HEK293 (cell line): ENCODE measurements around the gene ITPA.
"Not testable (repeated sequence)": the region's sequence is repeated elsewhere in the genome, so short reads cannot be mapped to it uniquely, and the experiment has no call there.

Source experiments
- CTCF ChIA-PET: fragments of 350-600 bp; formaldehyde crosslinking; extraction: SDS; loops from one replicate; lab custom pipeline; 2021; ENCODE audit warnings: antibody characterized with exemption; lab: Yijun Ruan, JAX
- POLR2A ChIA-PET: fragments of 300-600 bp; formaldehyde crosslinking; extraction: SDS; loops from one replicate; lab custom pipeline; 2020; ENCODE audit warnings: antibody characterized with exemption, inconsistent platforms; lab: Yijun Ruan, JAX
- H3K27ac ChIP-seq: fragments of 200-500 bp; sonication (Bioruptor generic); 2 replicates; pipeline ENCODE4 v1.5.1; 2014; ENCODE audit warnings: low read depth, low read length, control low read depth, inconsistent platforms; ENCODE audit errors: extremely low read depth
- H3K36me3 ChIP-seq, 2 experiments: fragments of 200-500 bp in 1 of 2; sonication (Bioruptor generic) in 1 of 2; 1 replicate in 1 of 2; 2 replicates in 1 of 2; pipeline ENCODE4 v1.5.1; 2014 to 2017; ENCODE audit warnings: inconsistent platforms in 2 of 2, low read length in 2 of 2; ENCODE audit not compliant: control insufficient read depth in 2 of 2, insufficient read depth in 1 of 2
- H3K4me1 ChIP-seq: fragments of 200-500 bp; sonication (Bioruptor generic); 2 replicates; pipeline ENCODE4 v1.5.1; 2014; ENCODE audit warnings: mild to moderate bottlenecking, low read length, inconsistent platforms; ENCODE audit not compliant: control insufficient read depth, insufficient read depth
- H3K4me3 ChIP-seq: 2 replicates; pipeline ENCODE4 v1.5.1; 2011; ENCODE audit warnings: low read depth, mild to moderate bottlenecking, control low read depth, low read length, moderate library complexity
- H3K9me3 ChIP-seq: fragments of 200-500 bp; sonication (Bioruptor generic); 2 replicates; pipeline ENCODE4 v1.5.1; 2014; ENCODE audit warnings: low read depth, low read length, inconsistent platforms; ENCODE audit not compliant: control insufficient read depth, insufficient read depth
- GLI2 ChIP-seq: fragments of 450-650 bp; formaldehyde crosslinking; IDR thresholded peaks from 2 replicates; pipeline ENCODE4; 2017; ENCODE audit warnings: missing biosample characterization, missing genetic modification characterization, low read depth, borderline replicate concordance
- SETDB1 ChIP-seq: IDR thresholded peaks from one replicate; pipeline ENCODE4 v1.6.1; 2017; ENCODE audit warnings: mild to moderate bottlenecking, low read length, moderate library complexity, mixed read lengths; ENCODE audit not compliant: insufficient read length
- ZFP3 ChIP-seq: fragments of 450-650 bp; formaldehyde crosslinking; IDR thresholded peaks from 2 replicates; pipeline ENCODE4 v1.5.1; 2016; ENCODE audit warnings: low read depth, missing biosample characterization, missing genetic modification characterization
- ZIC2 ChIP-seq: fragments of 450-650 bp; formaldehyde crosslinking; IDR thresholded peaks from 2 replicates; pipeline ENCODE4 v1.5.1; 2016; ENCODE audit warnings: missing biosample characterization, missing genetic modification characterization
- ZNF121 ChIP-seq: fragments of 450-650 bp; formaldehyde crosslinking; IDR thresholded peaks from 2 replicates; pipeline ENCODE4 v1.5.1; 2016; ENCODE audit warnings: missing biosample characterization, missing genetic modification characterization
- ZNF146 ChIP-seq: fragments of 450-650 bp; formaldehyde crosslinking; IDR thresholded peaks from 2 replicates; pipeline ENCODE4 v1.5.1; 2016; ENCODE audit warnings: missing biosample characterization, missing genetic modification characterization
- ZNF2 ChIP-seq: fragments of 450-650 bp; formaldehyde crosslinking; IDR thresholded peaks from 2 replicates; pipeline ENCODE4 v1.5.1; 2016; ENCODE audit warnings: missing biosample characterization, missing genetic modification characterization
- ZNF214 ChIP-seq: fragments of 450-650 bp; formaldehyde crosslinking; IDR thresholded peaks from 2 replicates; pipeline ENCODE4 v1.5.1; 2017; ENCODE audit warnings: missing biosample characterization, mild to moderate bottlenecking, missing genetic modification characterization, borderline replicate concordance
- ZNF521 ChIP-seq: fragments of 450-650 bp; formaldehyde crosslinking; IDR thresholded peaks from 2 replicates; pipeline ENCODE4 v1.5.1; 2017; ENCODE audit warnings: missing biosample characterization, mild to moderate bottlenecking, missing genetic modification characterization
- ZNF544 ChIP-seq: fragments of 450-650 bp; formaldehyde crosslinking; IDR thresholded peaks from 2 replicates; pipeline ENCODE4 v1.5.0; 2017; ENCODE audit warnings: missing biosample characterization, missing genetic modification characterization
- ZNF610 ChIP-seq: fragments of 450-650 bp; formaldehyde crosslinking; IDR thresholded peaks from 2 replicates; pipeline ENCODE4 v1.5.1; 2016; ENCODE audit warnings: missing biosample characterization, missing genetic modification characterization, borderline replicate concordance
- ZNF626 ChIP-seq: fragments of 450-650 bp; sonication (Bioruptor Pico); formaldehyde crosslinking; IDR thresholded peaks from 2 replicates; pipeline ENCODE4 v1.5.1; 2018; ENCODE audit warnings: missing biosample characterization, missing genetic modification characterization, inconsistent platforms
- ZNF658 ChIP-seq: fragments of 450-650 bp; formaldehyde crosslinking; IDR thresholded peaks from 2 replicates; pipeline ENCODE4; 2016; ENCODE audit warnings: missing biosample characterization, missing genetic modification characterization
- TF ChIP-seq, protein P1 (sequence below): fragments of 450-650 bp; formaldehyde crosslinking; IDR thresholded peaks from 2 replicates; pipeline ENCODE4 v1.5.1; 2016; ENCODE audit warnings: missing biosample characterization, missing genetic modification characterization
- TF ChIP-seq, protein P2 (sequence below): fragments of 450-650 bp; formaldehyde crosslinking; IDR thresholded peaks from 2 replicates; pipeline ENCODE4 v1.5.1; 2016; ENCODE audit warnings: missing biosample characterization, missing genetic modification characterization
- TF ChIP-seq, protein P3 (sequence below): fragments of 450-650 bp; formaldehyde crosslinking; IDR thresholded peaks from 2 replicates; pipeline ENCODE4 v1.5.1; 2016; ENCODE audit warnings: missing biosample characterization, missing genetic modification characterization, borderline replicate concordance
- TF ChIP-seq, protein P4 (sequence below): fragments of 450-650 bp; IDR thresholded peaks from 2 replicates; pipeline ENCODE4 v1.5.1; 2018; ENCODE audit warnings: missing biosample characterization, mild to moderate bottlenecking, missing genetic modification characterization
- TF ChIP-seq, protein P5 (sequence below): fragments of 450-650 bp; formaldehyde crosslinking; IDR thresholded peaks from 2 replicates; pipeline ENCODE4 v1.5.1; 2016; ENCODE audit warnings: missing biosample characterization, missing genetic modification characterization
- TF ChIP-seq, protein P6 (sequence below): fragments of 450-650 bp; formaldehyde crosslinking; conservative IDR thresholded peaks from 2 replicates; pipeline ENCODE4 v1.5.1; 2016; ENCODE audit warnings: low read depth, missing biosample characterization, missing genetic modification characterization

The ITPA gene

DNA sequence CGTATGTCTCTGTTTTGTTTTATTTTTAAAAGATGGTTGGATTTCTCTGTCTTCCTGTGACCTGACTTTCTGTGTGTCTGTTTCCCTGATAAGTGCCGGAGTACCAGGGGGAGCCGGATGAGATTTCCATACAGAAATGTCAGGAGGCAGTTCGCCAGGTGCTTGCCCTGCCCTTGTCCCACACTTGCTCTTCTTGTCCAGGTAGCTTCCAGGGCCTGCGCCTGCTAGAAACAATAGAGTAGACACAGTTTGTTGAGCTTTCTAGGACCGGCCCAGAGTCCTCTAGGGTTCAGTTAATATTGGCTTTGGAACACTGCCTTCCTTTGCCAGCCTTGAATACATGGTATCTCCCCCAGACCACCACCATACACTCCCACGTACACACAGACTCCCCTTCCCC, 3.9 kb downstream of the ITPA start (continued):
- TF ChIP-seq ZNF610 (tag by site-specific recombination), result no peak
- no peak for TF ChIP-seq ZNF2

DNA sequence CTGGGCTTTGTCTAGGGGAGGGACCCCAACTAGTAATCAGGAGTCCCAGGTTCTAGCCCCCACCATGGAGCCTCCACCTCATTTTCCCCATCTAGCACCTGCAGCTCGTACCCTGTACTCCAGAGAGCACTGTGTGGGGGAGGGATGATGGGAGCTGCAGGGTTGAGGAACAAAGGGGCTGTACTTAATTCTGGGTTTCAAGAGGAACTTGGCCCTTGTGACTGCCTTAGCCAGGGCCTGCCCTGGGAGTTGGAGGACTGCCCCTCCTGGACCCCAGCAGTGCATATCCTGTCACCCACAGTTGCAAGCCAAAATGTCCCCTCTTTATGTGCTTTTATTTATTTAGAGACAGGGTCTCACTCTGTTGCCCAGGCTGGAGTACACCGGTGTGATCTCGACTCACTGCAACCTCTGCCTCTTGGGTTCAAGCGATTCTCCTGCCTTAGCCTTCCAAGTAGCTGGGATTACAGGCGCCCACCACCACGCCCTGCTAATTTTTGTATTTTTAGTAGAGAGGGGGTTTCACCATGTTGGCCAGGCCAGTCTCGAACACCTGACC, 6.1 kb downstream of the ITPA start:
- POLR2A ChIA-PET, H3K27ac ChIP-seq, H3K4me1 ChIP-seq, H3K9me3 ChIP-seq, H3K4me3 ChIP-seq: not testable (repeated sequence)
- CTCF ChIA-PET, result interaction anchor here (1.1 to 6.5 kb wide), 3 partner anchors 16 to 101 kb away, joined by 3 to 70 read pairs (median 5); no protein-coding TSS in a partner anchor
- peaks cover 41 to 43% of the 10 kb centered on the region in 2 experiments; a peak in 2 of 3 replicates for H3K36me3 ChIP-seq
- peak; percentile 64 for TF ChIP-seq ZNF121 (tag by site-specific recombination)
- TF ChIP-seq, all 188 proteins: peak for 1; not testable (repeated sequence) for 187

DNA sequence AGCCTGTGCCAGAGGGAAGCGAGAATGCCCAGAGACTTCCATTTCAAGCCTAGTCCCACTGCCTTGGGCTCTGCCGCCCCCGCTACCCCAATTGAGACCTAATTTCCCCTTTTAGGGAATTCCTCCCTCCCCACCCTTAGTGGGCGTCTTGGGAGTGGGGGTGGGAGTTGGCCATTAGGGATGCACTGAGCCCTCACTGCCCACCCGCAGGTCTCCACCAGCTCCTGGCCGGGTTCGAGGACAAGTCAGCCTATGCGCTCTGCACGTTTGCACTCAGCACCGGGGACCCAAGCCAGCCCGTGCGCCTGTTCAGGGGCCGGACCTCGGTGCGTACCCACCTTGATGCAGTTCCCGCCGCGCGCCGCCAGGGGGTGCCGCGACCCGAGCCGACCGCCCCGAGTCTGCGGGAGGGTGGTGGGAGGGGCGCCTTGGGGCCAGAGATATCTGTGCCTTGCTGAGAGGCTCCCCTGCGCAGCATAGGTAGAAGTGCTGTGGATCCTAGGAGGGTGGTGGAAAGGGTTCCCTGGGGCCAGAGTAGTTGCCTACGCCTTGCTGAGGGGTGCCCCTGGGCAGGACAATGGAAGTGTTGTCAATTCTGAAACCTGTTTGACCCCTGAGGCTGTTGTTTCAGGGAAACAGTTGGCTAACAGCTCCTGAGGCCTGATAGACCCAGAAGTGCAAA, 9.2 kb downstream of the ITPA start:
- POLR2A ChIA-PET, result interaction anchor here (0.6 kb wide), 1 partner anchor 10 kb away, joined by 4 read pairs; no protein-coding TSS in a partner anchor
- H3K4me1 ChIP-seq, result no peaks in the 10 kb centered on the region; the same call in 1 of the 2 replicates
- no peaks in the 10 kb centered on the region for H3K9me3 ChIP-seq
- CTCF ChIA-PET, result interaction anchor here (0.6 to 6.5 kb wide), 24 partner anchors 9 to 878 kb away, joined by 3 to 70 read pairs (median 4); partner anchors contain the start of gene ITPA
- peaks cover 50 to 64% of the 10 kb centered on the region in 2 experiments for H3K36me3 ChIP-seq
- H3K27ac ChIP-seq, result no peak overlapping the region; the same call in 1 of the 2 replicates
- no peak overlapping the region for H3K4me3 ChIP-seq
- TF ChIP-seq, protein P1, sequence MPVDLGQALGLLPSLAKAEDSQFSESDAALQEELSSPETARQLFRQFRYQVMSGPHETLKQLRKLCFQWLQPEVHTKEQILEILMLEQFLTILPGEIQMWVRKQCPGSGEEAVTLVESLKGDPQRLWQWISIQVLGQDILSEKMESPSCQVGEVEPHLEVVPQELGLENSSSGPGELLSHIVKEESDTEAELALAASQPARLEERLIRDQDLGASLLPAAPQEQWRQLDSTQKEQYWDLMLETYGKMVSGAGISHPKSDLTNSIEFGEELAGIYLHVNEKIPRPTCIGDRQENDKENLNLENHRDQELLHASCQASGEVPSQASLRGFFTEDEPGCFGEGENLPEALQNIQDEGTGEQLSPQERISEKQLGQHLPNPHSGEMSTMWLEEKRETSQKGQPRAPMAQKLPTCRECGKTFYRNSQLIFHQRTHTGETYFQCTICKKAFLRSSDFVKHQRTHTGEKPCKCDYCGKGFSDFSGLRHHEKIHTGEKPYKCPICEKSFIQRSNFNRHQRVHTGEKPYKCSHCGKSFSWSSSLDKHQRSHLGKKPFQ (tag by site-specific recombination), result no peak
- TF ChIP-seq, protein P2, sequence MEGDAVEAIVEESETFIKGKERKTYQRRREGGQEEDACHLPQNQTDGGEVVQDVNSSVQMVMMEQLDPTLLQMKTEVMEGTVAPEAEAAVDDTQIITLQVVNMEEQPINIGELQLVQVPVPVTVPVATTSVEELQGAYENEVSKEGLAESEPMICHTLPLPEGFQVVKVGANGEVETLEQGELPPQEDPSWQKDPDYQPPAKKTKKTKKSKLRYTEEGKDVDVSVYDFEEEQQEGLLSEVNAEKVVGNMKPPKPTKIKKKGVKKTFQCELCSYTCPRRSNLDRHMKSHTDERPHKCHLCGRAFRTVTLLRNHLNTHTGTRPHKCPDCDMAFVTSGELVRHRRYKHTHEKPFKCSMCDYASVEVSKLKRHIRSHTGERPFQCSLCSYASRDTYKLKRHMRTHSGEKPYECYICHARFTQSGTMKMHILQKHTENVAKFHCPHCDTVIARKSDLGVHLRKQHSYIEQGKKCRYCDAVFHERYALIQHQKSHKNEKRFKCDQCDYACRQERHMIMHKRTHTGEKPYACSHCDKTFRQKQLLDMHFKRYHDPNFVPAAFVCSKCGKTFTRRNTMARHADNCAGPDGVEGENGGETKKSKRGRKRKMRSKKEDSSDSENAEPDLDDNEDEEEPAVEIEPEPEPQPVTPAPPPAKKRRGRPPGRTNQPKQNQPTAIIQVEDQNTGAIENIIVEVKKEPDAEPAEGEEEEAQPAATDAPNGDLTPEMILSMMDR (tag by site-specific recombination), result peak; percentile 93
- no peak for TF ChIP-seq ZFP3 (tag by site-specific recombination)
- TF ChIP-seq ZNF658, result no peak
- TF ChIP-seq, protein P3, sequence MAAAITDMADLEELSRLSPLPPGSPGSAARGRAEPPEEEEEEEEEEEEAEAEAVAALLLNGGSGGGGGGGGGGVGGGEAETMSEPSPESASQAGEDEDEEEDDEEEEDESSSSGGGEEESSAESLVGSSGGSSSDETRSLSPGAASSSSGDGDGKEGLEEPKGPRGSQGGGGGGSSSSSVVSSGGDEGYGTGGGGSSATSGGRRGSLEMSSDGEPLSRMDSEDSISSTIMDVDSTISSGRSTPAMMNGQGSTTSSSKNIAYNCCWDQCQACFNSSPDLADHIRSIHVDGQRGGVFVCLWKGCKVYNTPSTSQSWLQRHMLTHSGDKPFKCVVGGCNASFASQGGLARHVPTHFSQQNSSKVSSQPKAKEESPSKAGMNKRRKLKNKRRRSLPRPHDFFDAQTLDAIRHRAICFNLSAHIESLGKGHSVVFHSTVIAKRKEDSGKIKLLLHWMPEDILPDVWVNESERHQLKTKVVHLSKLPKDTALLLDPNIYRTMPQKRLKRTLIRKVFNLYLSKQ, result no peak
- peak; percentile 90 for TF ChIP-seq ZIC2 (tag by site-specific recombination)
- TF ChIP-seq, protein P4, sequence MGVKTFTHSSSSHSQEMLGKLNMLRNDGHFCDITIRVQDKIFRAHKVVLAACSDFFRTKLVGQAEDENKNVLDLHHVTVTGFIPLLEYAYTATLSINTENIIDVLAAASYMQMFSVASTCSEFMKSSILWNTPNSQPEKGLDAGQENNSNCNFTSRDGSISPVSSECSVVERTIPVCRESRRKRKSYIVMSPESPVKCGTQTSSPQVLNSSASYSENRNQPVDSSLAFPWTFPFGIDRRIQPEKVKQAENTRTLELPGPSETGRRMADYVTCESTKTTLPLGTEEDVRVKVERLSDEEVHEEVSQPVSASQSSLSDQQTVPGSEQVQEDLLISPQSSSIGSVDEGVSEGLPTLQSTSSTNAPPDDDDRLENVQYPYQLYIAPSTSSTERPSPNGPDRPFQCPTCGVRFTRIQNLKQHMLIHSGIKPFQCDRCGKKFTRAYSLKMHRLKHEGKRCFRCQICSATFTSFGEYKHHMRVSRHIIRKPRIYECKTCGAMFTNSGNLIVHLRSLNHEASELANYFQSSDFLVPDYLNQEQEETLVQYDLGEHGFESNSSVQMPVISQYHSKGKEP (tag by site-specific recombination), result no peak
- TF ChIP-seq ZNF2, result peak; percentile 82; the same call in 1 of the 2 replicates
- no peak for TF ChIP-seq SETDB1
- TF ChIP-seq, protein P5, sequence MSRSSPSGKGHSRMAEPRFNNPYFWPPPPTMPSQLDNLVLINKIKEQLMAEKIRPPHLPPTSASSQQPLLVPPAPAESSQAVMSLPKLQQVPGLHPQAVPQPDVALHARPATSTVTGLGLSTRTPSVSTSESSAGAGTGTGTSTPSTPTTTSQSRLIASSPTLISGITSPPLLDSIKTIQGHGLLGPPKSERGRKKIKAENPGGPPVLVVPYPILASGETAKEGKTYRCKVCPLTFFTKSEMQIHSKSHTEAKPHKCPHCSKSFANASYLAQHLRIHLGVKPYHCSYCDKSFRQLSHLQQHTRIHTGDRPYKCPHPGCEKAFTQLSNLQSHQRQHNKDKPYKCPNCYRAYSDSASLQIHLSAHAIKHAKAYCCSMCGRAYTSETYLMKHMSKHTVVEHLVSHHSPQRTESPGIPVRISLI (tag by site-specific recombination), result no peak
- TF ChIP-seq ZNF146 (tag by site-specific recombination), result no peak
- no peak for TF ChIP-seq ZNF214 (tag by site-specific recombination)
- no peak for TF ChIP-seq ZNF121 (tag by site-specific recombination)
- no peak for TF ChIP-seq ZNF521 (tag by site-specific recombination)
- TF ChIP-seq, protein P6, sequence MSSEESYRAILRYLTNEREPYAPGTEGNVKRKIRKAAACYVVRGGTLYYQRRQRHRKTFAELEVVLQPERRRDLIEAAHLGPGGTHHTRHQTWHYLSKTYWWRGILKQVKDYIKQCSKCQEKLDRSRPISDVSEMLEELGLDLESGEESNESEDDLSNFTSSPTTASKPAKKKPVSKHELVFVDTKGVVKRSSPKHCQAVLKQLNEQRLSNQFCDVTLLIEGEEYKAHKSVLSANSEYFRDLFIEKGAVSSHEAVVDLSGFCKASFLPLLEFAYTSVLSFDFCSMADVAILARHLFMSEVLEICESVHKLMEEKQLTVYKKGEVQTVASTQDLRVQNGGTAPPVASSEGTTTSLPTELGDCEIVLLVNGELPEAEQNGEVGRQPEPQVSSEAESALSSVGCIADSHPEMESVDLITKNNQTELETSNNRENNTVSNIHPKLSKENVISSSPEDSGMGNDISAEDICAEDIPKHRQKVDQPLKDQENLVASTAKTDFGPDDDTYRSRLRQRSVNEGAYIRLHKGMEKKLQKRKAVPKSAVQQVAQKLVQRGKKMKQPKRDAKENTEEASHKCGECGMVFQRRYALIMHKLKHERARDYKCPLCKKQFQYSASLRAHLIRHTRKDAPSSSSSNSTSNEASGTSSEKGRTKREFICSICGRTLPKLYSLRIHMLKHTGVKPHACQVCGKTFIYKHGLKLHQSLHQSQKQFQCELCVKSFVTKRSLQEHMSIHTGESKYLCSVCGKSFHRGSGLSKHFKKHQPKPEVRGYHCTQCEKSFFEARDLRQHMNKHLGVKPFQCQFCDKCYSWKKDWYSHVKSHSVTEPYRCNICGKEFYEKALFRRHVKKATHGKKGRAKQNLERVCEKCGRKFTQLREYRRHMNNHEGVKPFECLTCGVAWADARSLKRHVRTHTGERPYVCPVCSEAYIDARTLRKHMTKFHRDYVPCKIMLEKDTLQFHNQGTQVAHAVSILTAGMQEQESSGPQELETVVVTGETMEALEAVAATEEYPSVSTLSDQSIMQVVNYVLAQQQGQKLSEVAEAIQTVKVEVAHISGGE (tag by site-specific recombination), result no peak
- no peak for TF ChIP-seq ZNF626 (tag by site-specific recombination)
- no peak for TF ChIP-seq GLI2 (tag by site-specific recombination)
- no peak for TF ChIP-seq ZNF544 (tag by site-specific recombination)
